HG02943 (cell line): ENCODE data around the gene CALR.

Experiments used
- ATAC-seq: cut with Tn5 transposase; IDR thresholded peaks from one replicate; pipeline ENCODE4 v1.9.1; 2021; ENCODE audit warnings: mild to moderate bottlenecking, low read depth, moderate library complexity; ENCODE audit not compliant: unreplicated experiment

The CALR gene

DNA sequence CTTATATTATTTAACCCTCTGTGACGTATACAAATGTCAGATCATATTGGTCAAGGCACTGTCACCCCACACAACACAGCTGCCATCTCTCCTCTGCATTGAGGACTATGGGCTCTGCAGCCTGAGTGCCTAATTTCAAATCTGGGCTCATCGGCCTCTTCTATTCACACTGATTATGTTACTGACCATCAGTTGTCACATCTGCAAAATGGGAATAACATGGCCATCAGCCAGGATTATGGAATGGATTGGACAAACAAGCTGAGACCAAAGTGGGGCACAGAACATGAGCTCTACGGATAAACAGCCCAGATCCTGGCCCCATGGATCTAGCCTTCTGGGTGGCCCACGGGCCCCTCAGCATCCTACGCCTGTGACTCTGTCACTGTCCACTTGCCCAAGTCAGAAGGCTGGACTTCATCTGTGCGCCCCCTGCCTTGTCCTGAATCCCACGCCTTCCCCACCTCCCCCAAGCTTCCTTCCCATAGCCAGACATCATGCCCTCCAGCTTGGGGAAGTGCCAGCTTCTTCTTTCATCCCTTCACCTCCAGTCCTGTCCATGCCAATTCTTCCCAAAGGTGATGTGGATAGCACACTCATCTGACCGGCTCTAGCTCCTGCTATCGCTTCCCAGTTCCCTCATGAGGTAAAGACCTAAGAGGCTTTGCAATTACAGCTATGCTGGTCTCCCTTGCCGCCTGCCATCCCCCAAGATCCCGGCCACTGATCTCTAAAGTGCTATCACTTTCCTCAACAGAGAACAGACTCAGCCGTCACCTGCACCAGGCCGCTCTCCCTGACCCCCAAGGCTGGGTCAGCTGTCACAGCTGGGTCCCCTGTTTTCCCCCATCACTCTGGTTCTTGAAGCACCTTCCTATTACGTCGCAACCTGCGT, 5.8 kb upstream of the CALR start:
- no peak for ATAC-seq

DNA sequence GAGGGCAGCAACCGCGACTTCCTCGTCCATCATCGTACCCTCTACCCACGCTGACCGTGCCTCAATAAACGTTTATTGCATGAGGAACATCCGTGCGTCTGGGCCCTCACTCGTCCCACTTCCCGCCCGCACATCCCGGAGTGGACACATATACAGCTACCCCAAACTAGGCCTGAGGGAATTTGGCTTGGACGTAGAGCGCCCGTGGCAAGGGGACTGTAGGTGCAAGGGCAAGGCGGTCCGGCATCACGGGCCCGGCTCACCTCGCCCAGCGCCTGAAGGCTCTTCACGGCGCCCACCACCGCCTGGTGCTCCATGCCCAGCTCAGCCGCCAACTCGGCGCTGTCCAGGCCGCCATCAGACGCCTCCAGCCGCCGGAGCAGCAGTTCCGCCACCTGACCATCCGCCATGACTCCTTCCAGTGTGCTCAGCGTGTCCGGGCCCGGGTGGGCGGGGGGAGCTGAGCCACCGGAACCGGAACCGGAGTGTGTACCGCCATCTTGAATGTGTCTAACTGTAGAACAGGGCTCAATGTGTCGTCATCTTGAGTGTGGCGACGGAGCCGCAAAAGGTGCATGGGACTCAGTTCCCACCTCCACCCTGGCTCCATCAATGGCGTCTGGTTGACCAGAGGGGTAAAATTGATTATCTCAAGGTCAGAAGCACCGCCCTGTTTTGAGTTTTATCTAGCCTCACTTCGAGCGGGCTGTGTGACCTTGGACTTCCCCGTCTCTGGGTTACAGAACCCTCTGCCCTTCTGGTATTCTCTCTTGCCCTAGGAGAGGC, 4.9 kb upstream of the CALR start, which contains the start of gene FARSA:
TSS of gene FARSA (minus strand) at position 425 of the 786 bp plus-strand sequence. CDS start at position 410, 15 bp downstream.
- ATAC-seq, result peak; percentile 25

DNA sequence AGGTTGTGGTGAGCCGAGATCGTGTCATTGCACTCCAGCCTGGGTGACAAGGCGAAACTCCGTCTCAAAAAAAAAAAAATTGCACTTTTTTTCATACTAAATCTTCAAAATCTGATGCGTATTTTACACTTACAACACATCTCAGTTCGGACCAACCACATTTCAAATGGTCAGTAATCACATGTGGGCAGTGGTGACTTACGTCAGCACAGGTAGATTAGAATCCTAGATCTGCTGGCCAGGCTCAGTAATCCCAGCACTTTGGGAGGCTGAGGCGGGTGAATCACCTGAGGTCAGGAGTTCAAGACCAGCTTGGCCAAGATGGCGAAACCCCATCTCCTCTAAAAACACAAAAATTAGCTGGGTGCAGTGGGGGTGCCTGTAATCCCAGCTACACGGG, 3.3 kb upstream of the CALR start:
- no peak for ATAC-seq

DNA sequence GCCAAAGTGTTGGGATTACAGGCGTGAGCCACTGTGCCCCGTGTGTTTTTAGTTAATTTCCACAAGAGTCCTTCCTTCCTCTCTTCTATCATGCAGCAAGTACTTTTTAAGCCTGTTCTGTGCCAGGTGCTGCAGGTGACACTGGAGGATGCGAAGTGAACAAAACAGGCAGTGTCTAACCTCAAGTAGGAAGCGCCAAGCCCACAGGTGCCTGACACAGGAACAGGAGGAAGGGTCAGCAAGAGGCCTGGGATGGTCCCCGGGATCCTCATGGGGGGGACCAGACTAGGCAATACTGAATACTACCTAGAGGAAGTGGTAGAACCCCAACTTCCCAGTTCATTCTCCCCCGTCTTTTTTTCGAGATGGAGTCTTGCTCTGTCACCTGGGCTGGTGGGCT, 1.8 kb upstream of the CALR start:
- ATAC-seq, result no peak

DNA sequence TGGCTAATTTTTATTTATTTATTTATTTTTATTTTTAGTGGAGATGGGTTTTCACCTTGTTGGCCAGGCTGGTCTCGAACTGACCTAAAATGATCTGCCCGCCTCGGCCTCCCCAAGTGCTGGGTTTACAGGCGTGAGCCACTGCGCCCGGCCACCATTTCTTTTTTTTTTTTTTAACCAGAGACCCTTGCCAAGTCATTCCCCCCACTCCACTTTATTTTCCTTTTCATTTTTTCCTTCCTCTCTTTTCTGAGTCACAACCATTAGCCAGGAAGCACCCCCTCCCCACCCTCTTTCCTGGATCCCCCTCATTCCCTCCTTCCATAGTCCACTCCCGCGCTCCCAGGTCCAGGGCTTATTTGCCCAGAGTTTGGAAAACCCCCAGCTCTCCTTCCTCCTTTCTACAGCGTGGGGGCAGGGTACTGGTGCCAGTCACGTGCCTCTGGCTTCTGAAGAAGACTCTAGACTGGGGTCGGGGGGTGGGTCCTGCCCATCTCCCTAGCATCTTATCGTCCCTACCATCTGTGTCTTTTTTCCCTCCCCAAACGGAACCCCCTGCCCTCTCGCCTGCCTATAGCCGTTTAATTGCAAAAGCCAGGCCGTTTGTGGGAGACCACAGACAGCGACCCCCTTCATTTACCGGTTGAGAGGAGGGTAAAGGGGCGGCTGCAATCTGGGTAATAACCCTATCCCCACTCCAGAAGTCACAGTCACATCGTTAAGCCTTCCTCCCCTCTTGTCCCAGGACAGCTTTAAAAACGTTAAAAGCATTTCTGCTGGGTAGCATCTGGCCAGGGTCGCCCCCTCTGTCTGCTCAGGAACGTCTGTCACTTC, 1.1 kb upstream of the CALR start:
- no peak for ATAC-seq

DNA sequence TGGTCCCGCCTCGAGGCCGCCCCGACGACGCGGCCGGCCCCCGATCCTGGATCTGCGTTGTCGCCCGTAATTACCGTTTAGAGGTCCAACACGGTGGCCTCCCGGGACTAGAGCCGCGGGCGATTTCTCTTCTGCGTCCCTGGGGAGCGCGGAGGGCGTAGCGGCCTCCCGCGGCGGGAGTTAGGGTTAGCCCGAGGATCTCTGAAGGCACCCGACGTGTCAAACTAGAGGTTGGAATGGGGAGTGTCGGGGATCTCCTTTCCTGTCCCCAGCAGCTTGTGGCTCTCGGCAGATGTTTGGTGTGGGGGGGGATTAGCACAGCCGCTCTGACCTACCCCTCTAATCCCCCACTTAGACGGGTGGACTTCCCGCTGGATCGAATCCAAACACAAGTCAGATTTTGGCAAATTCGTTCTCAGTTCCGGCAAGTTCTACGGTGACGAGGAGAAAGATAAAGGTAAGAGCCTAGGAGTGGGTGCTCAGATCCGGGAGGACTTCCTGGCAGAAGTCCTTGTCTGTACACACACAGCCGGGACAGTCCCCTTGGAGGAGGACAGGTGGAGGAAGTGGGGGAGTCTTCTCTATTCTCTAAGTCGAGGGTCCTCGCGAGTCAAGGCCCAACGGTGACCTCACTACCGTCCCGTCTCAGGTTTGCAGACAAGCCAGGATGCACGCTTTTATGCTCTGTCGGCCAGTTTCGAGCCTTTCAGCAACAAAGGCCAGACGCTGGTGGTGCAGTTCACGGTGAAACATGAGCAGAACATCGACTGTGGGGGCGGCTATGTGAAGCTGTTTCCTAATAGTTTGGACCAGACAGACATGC, 581 bp downstream of the CALR start:
- no peak for ATAC-seq

DNA sequence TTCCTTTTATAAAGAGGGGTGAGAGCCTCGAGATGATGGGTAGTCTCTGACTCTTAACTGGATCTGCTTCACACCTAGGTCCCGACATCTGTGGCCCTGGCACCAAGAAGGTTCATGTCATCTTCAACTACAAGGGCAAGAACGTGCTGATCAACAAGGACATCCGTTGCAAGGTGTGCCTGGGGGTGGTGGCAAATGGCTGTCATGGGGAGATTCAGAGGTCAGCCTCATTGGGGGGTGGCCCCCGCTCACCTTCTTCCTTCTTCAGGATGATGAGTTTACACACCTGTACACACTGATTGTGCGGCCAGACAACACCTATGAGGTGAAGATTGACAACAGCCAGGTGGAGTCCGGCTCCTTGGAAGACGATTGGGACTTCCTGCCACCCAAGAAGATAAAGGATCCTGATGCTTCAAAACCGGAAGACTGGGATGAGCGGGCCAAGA, 1.6 kb downstream of the CALR start:
- ATAC-seq, result no peak

DNA sequence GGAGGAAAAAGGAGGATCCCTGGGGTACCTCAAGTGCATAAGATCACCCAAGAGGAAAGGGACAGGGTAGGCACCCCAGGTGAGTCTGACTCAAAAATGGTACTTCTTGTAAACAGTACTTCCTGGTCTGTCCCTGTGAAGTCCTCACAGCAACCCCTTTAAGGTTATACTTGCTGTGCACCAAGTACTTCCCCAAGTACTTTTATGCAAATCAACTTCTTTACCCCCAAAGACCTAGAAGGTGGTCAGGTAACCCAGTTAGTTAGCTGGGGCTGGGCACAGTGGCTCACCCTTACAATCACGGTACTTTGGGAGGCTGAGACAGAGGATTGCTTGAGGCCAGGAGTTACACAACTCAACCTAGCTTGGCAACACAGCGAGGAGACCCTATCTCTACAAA, 2.5 kb downstream of the CALR start:
- ATAC-seq, result no peak

DNA sequence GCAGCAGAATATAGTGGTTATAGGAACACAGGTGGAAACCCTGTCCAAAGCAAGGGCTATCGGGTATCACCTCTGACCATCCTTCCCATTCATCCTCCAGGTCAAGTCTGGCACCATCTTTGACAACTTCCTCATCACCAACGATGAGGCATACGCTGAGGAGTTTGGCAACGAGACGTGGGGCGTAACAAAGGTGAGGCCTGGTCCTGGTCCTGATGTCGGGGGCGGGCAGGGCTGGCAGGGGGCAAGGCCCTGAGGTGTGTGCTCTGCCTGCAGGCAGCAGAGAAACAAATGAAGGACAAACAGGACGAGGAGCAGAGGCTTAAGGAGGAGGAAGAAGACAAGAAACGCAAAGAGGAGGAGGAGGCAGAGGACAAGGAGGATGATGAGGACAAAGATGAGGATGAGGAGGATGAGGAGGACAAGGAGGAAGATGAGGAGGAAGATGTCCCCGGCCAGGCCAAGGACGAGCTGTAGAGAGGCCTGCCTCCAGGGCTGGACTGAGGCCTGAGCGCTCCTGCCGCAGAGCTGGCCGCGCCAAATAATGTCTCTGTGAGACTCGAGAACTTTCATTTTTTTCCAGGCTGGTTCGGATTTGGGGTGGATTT, 5.1 kb downstream of the CALR start:
- ATAC-seq, result no peak

DNA sequence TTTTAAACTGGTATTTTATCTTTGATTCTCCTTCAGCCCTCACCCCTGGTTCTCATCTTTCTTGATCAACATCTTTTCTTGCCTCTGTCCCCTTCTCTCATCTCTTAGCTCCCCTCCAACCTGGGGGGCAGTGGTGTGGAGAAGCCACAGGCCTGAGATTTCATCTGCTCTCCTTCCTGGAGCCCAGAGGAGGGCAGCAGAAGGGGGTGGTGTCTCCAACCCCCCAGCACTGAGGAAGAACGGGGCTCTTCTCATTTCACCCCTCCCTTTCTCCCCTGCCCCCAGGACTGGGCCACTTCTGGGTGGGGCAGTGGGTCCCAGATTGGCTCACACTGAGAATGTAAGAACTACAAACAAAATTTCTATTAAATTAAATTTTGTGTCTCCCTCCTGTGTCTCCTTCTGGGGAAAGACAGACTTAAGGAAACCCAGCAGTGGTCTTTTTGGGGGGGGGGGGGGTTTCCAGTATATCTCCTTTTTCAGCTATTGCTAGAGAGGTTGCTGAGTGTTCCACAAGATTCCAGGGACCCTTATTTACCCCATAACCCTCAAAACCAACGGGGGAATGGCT, 5.8 kb downstream of the CALR start:
- ATAC-seq, result no peak

DNA sequence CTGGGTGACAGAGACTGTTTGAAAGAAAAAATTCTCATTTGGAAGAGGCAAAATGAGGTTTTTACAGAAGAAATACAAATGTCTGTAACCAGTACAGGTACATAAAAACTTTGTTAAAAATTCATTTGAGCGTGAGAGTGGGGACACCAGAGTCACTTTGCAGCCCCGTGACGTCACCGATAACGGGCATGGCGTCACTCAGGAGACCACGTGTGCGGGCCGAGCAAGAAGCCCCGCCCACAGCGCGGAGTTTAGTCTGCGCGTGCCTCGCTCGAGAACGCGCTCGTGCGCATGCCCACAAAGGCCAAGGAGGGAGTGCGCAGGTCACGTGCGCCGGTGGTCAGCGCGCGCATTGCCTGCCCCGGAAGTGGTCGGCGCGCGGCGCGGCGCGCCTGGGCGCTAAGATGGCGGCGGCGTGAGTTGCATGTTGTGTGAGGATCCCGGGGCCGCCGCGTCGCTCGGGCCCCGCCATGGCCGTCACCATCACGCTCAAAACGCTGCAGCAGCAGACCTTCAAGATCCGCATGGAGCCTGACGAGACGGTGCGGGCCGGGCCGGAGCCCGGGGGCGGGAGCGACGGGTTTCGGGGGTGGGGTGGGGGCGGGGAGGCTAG, 7.2 kb downstream of the CALR start, which contains the start of gene RAD23A:
TSS of gene RAD23A (plus strand) at position 384 of the 613 bp plus-strand sequence. CDS start at position 471, 87 bp downstream.
- ATAC-seq, result peak; percentile 69

DNA sequence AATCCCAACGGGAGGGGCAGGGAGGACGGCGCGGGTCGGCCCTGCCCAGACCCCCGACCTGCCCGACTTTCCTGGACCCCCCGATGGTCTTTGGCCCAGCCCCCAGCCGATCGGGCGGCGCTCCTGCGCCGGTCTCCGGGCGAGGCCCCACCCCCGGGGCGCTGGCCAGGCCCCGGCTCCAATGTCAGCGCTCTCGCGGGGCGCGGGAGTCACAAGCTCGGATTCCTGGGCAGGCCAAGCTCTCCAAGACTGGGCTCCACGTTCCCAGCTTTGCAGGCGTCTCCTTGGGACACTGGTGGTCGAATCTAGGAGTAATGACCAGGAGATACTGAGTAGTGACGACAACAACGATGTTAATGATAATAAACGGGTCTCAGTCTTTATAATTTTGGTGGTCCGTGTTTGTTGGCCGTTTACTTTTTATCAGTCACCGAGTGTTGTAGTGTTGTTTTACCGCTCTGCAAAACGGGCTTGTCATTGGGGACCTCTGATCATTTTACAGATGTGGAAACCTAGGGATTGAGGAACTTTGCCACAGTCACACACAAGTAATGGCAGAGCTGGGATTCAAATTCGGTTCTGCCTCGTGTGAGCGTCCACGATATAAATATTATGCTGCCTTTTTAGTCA, 7.8 kb downstream of the CALR start:
- peak; percentile 28 for ATAC-seq

DNA sequence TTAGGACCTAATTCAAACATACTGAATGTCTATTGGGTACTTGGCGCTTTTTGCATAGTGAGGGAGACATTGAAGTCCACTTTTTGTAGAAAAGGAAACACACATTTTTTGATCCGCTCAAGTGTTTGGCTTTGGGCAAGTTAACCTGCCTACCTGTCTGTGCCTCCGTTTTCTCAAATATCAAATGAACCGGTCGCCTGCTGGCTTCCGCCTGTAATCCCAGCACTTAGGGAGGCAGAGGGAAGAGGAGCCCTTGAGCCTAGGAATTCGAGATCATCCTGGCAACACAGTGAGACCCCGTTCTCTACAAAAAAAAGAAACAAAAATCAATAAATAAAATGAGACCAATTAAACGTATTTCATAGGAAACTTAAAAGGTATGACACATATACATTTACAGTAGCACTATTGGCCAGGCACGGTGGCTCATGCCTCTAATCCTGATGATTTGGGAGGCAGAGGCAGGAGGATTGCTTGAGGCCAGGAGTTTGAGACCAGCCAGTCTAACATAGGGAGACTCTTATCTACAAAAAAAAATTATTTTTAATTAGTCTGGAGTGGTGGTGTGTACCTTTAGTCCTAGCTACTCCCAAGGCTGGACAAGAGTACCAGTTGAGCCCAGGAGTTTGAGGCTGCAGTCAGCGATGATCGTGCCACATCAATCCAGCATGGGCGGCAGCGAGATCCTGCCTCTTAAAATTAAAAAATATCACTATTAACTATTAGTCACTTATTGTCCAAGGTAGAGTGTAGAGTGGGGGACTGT, 8.5 kb downstream of the CALR start:
- ATAC-seq, result no peak

DNA sequence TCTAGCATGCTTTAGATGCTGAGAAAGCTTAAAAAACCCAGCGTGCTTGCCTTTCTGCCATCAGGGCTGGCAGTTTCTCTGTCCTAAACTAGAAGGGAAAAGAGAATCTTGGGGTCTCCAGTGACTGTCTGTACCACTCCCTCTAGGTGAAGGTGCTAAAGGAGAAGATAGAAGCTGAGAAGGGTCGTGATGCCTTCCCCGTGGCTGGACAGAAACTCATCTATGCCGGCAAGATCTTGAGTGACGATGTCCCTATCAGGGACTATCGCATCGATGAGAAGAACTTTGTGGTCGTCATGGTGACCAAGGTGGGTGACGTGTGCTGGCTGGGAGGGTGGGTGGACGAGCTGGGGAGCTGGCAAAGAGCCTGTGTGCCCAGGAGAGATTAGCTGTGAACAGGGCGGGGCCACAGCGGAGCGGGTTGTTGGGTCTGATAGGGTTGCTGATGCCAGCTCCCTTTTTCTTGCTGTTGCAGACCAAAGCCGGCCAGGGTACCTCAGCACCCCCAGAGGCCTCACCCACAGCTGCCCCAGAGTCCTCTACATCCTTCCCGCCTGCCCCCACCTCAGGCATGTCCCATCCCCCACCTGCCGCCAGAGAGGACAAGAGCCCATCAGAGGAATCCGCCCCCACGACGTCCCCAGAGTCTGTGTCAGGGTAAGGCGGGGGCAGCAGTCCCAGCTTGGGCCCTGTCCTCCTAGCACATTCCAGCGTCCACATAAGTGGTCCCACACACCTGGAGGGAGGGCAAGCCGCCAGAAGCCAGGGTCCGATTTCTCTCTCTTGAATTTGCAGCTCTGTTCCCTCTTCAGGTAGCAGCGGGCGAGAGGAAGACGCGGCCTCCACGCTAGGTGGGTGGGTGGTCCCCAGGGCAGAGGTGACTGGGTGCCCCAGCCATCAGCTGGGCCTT, 9.5 kb downstream of the CALR start:
- ATAC-seq, result no peak

DNA sequence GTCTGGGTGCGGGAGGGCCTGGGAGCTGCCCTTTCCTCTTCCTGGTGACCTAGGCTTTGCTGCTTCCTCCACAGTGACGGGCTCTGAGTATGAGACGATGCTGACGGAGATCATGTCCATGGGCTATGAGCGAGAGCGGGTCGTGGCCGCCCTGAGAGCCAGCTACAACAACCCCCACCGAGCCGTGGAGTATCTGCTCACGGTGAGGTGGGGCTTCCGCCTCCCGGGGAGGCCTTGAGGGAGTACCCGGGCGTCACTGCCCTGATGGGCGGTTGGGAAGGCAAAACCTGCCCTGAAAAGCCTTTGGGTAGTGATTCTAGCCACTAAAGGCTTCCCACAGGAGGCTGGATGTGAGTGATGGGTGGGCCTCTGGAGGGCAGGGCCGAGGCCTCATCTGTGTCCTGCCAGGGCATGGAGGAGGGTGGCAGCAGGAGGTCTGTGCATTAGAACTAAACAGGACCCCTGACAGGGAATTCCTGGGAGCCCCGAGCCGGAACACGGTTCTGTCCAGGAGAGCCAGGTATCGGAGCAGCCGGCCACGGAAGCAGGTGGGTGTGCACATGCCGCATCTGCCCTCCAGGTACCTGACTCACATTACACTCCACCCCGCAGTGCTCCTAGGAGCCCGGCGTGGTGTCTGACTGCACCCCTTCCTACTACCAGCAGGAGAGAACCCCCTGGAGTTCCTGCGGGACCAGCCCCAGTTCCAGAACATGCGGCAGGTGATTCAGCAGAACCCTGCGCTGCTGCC, 10.4 kb downstream of the CALR start:
- ATAC-seq, result no peak
